GM12873 (cell line): Measurements from ENCODE around the gene NFYA.

ENCODE experiments used
- TF ChIP-seq, protein P1 (sequence below): IDR thresholded peaks from 2 replicates; pipeline ENCODE4 v1.5.1; 2012; ENCODE audit warnings: low read depth, mild to moderate bottlenecking, moderate library complexity, low read length, control low read depth; ENCODE audit not compliant: insufficient read depth; ENCODE audit errors: missing control alignments

The NFYA gene

DNA sequence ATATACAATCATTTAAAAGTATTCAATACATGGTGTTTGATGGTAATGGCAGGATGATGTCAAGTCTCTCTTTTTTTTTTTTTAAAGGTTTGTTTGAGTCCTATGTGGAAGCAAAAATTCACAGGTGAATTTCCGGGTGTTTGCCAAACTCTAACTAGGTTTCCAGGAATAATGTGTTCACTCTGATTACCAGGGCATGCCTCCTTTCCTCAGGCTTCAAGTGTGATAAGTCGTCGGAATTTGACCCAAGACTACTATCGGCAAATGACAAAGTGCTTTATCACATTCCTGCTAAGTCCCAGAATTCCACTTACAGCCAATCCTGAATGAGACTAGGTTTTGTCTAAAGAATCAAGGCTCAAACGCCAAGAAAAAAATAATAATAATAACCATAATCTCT, 7.9 kb upstream of the NFYA start:
- TF ChIP-seq, protein P1, sequence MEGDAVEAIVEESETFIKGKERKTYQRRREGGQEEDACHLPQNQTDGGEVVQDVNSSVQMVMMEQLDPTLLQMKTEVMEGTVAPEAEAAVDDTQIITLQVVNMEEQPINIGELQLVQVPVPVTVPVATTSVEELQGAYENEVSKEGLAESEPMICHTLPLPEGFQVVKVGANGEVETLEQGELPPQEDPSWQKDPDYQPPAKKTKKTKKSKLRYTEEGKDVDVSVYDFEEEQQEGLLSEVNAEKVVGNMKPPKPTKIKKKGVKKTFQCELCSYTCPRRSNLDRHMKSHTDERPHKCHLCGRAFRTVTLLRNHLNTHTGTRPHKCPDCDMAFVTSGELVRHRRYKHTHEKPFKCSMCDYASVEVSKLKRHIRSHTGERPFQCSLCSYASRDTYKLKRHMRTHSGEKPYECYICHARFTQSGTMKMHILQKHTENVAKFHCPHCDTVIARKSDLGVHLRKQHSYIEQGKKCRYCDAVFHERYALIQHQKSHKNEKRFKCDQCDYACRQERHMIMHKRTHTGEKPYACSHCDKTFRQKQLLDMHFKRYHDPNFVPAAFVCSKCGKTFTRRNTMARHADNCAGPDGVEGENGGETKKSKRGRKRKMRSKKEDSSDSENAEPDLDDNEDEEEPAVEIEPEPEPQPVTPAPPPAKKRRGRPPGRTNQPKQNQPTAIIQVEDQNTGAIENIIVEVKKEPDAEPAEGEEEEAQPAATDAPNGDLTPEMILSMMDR, result no peak

DNA sequence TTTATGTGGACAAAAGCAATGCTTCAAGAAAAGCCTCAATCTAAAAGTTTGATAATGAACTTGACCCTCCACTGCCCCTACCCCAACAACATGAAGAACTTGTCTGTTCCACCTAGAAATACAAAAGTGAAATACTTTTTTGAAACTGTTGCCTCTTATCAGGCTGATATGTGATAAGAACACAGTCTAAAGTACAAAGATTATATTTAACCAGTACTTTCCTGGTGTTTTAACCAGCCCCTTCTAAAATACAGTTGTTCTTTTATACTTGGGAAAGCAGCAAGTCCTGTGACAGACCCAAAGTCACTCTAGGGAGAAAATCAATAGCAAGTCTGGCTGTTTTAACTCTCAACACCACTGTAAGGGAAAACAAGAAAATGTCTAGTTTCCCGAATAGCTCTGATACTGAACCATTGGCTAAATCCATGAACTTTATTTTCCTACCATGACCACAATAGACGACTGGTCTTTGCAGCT, 7.2 kb upstream of the NFYA start:
- TF ChIP-seq, protein P1, result no peak

DNA sequence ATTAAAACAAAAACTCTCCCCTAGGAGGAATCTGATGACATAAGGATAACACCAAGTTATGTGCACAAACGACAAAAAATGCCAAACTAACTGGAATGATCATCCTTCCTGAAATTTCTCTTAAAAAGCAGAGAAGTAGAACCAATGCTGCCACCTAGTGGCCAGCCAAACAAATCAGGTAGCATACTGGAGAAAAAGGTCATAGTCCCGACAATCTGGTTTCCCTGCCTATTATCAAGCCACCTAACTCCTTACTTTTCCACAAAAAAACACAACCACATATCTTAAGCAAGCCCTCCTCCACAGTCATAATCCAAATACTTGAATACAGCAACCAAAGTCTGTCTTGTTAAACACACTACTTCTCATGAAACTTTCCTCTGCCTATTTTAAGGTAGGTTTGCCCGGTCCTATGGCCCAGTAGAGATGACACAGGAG, 5.9 kb upstream of the NFYA start:
- TF ChIP-seq, protein P1, result peak; percentile 79

DNA sequence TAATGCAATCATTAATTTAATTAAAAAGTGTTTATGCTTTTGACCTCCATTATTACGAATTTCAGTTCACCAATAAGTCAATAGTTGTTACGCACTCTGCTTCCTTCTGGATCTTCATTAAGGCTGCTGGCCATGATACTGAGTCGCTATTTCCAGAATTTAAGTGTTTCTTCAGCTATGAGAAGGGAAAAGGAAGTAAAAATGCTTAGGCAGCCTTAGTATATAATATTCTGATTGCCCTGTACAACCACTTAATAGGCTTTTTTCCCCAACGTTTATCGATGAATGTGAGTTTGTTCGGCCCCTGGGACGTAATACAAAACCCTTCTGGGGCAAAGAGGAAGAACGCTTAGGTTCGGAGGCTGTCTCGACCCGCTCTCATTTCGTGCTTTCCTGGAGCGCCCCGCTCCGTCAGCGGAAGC, 1.3 kb upstream of the NFYA start:
- TF ChIP-seq, protein P1, result no peak

DNA sequence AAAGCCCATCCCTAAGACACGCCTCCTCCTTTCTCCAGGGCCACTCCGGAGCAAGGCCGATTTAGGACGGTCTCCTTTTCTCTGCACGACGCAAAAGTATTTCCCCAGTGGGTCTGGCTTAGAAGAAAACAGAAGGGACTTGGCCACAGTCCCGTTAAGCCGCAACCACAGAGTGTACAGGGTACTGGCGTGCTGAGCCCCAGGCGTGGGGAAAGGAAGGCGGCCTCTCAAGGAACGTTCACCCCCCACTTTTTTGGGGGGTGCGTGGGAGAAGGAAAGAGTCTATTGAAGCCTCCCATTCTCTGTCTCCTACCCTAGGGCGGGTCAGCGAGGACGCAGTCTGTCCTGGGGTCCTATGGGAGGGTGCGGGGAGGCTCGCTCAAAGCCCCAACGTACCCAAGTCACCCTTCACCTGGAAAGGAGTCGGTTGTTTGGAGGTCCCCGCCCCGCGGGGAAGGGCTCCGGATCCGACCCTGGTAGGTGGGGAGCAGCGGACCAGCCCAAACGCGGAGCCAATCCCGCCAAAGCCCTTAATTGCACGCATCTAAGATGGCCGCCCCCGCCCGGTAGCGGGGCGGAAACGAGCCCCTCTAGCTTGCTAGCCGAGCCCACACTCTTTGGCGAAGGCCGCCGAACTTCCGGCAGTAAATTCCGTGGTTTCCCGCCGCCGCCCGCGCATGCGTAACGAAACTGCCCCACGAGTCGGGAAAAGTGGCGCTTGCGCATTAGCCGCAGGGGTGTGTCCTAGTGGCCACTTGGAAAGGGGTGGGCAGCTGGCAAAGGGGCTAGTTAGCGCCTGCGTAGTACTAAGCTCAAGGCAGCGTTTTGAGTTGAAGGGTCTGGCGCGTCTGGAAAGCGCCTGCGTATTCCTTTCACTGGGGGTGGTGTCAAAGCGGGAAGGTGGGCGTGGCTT, 595 bp upstream of the NFYA start, which contains the start of gene OARD1:
Gene OARD1, minus strand, starts transcription at position 434 of the 913 bp plus-strand sequence. CDS start 722 bp downstream, outside the sequence.
- TF ChIP-seq, protein P1, result peak; percentile 5

DNA sequence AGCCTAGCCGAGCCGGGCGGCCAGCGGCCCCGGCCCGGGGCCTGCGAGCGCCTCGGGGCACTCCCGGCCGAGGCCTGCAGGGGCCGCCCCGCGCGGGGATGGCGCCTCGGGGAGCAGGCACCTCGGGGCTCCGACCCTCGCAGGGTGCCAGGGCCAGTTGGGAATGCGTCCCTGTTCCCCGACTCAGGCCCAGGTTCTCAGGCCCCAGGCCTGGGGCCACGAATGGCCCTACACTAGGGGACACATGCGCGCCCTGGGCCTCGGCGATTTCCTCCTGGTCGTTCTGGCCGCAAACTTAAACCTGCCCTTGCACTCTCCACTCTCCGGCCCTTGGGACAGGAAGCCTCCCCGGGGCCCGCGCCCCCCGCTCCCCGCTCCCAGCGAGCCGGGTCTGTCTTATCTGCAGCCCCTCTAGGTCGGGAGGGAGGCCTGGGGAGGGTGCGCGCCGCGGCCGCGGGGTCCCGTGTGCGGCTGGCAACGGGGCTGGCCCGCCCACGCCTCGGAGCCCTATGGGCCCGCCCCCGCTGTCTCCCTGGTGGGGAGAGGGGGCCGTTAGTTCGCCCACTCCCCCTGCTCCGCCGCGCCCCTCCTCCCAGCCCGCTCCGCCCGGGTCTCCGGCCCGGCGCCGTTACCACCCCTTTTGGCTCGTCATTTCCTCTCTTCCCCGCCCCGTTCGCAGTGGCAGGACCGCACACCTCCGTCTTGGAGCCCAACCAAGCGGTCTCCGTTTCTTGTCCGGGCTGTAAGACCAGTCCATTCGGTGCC, 611 bp downstream of the NFYA start:
- TF ChIP-seq, protein P1, result peak; percentile 39
